GM18951 (cell line): ENCODE measurements around the gene FOSL2.

Experiments
- POLR2A ChIP-seq: IDR thresholded peaks from 4 replicates; pipeline ENCODE4 v1.6.1; 2011; ENCODE audit warnings: mild to moderate bottlenecking; ENCODE audit not compliant: insufficient read length, insufficient read depth; ENCODE audit errors: extremely low read depth
- in situ Hi-C: fragments of 300-500 bp; cut with MboI; formaldehyde crosslinking; loops from one replicate; pipeline ENCODE4 v1.12.0; 2022; ENCODE audit warnings: low sequenced_read_pairs, mixed read lengths, inconsistent platforms; ENCODE audit not compliant: unreplicated experiment

The FOSL2 gene

DNA sequence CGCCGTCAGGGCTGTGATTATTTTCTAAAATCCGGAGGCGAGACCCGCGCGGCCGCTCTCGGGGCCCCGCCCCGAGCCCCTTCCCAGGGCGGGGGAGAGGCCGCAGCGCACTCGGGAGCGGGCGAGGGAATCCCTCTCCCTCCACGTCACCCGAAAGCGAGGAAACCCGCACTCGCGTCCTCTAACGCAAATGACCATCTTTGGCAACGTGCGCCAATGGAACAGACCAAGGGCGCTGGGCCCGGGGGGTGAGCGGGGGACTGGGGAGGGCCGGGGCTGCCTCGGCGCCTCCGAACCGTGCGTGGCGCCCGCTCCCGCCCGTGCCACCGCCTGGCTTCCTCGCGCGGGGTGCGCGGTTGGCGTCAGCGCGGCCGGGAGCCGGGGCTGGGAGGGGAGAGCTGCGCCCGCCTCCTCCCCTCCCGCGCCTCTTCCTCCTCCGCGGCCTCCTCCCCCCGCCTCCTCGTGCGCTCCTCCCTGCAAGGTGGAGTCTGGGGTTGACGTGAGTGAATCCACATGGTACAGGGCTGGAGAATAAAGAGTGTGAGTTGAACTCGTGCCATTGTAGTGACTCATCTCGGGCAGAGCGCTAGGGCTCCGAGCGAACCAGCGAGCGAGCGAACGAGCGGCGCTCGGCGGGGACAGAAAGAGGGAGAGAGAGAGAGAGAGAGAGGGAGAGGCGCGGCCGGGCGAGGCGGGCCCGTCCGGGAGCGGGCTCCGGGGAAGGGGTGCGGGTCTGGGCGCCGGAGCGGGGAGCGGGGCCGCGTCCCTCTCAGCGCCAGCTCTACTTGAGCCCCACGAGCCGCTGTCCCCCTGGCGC is at the start of gene FOSL2:
Gene FOSL2 (plus strand): TSS at position 562 of the 817 bp plus-strand sequence. CDS start 863 bp downstream, outside the sequence.
- in situ Hi-C loops = no loop called here
- peak; percentile 77 for TF ChIP-seq POLR2A

DNA sequence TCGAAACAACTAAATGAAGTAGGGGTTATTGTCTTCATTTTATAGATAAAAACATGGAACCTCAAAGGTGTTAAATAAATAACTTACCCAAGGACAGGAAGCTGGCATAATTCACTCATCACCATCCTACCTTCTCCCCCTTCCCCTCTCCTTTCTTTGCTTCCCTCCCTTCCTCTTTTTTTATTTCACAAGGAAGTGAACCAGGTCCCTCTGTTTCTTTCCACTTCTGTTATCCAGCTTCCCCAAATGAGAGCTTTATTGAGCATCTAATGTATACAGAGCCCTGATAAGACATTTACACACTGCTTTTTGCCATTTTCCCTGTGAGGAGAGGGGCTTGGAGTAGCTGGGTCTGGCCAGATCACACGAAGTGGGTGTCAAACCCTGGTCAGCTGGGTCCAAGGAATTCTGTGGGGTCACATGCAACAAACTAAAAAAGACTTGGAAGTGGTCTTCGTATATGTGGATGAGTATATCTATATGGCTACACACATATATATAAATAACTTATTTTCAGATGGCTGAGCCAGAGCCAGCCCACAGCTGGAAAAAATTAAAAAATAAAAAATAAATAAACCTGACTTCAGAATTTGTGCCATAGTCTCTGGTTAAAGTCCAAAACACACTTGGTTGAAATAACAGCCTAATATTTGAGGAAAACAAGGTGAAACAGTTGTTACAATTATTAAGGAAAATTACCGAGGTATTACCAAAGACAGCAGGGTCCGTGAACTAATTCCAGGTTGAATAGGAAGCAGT is 49.3 kb upstream of the FOSL2 start:
- TF ChIP-seq POLR2A = no peak
- in situ Hi-C loops = no loop called here

GRCh38 chr2:28343971-28344715 is 48.5 kb upstream of the FOSL2 start:
- TF ChIP-seq POLR2A = no peak
- in situ Hi-C loops = no loop called here

DNA sequence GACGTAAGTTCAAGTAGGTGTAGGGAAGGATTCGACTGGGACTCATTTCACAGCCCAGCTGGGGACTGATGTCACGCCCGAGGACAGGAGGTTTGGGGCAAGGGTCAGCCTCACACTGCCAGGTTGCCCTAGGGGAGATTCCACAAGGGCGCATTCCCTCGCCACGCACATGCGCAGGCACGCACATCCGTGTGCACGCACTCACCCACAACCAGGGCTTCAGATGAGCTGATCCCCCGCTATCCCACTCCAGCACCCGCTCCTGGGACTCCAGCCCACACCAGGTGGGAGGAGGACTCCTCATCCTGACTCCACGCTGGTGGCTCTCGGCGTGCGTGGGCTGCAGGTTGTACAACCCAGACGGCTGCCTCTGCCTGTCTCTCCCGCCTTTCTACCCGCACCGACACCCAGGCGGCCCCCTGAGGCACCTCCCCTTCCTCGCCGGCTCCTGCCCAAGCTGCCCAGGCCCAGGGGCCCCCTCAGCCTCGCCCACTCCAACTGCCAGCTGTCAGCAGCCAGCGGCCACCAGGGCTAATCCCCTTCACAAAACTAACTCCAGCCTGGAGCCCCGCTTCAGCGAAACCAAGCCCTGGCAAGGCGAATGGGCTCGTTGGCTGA is 47.8 kb upstream of the FOSL2 start:
- in situ Hi-C loops = no loop called here
- no peak for TF ChIP-seq POLR2A

- TF ChIP-seq POLR2A = no peak
- in situ Hi-C loops = no loop called here
Observed at GRCh38 chr2:28345619-28346018, 47.0 kb upstream of the FOSL2 start.

- in situ Hi-C loops = no loop called here
- no peak for TF ChIP-seq POLR2A
Observed at GRCh38 chr2:28346587-28346986, 46.1 kb upstream of the FOSL2 start.

GRCh38 chr2:28347193-28347592 is 45.5 kb upstream of the FOSL2 start:
- in situ Hi-C loops = no loop called here
- TF ChIP-seq POLR2A = no peak

- TF ChIP-seq POLR2A = no peak
- in situ Hi-C loops = no loop called here
Observed at GRCh38 chr2:28347596-28347995, 45.1 kb upstream of the FOSL2 start.

DNA sequence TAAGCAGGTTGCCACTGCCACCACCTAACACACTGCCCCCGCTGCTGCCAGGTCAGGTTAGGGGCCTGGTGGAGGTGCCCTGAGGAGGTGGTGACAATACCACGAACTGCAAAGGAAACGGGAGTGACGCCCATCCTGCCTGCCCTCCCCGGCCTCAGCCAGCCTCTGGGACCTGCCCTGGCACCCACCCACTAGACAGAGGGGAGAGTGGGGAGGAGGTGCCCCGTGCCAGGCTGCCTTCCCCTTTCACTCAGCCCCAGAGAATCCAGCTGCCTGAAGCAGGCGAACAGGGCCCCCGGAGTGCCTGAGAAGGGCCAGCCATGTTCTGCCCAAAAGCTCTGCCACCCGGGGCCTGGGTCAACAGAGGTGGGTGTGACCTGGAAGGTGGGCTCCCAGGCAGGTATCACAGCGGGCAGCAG is 44.5 kb upstream of the FOSL2 start:
- in situ Hi-C loops = no loop called here
- no peak for TF ChIP-seq POLR2A

DNA sequence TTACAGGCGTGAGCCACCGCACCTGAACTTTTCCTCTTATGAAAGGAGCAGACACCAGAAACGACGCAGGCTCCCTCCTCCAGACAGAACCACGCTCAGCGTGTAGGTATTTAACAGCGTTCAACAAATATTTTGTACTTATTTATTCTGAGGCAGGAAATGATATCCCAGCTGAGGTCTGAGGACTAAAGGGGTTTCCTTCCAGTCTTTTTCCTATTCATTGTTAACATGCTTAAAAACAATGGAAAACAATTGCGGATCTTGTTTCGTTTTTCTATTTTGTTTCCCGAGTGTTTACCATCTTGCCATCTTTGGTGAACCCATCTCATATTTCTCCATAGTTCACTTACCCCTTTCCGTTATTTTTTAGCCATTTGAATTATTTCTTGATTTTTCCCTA is 43.7 kb upstream of the FOSL2 start:
- TF ChIP-seq POLR2A = no peak
- in situ Hi-C loops = no loop called here

- in situ Hi-C loops = no loop called here
Observed at GRCh38 chr2:28349546-28350165, 43.0 kb upstream of the FOSL2 start.

GRCh38 chr2:28350196-28350595 is 42.5 kb upstream of the FOSL2 start:
- TF ChIP-seq POLR2A = no peak
- in situ Hi-C loops = no loop called here

More at GRCh38 chr2:28349546-28350165, 43.0 kb upstream of the FOSL2 start:
- TF ChIP-seq POLR2A = no peak
